ENCODE measurements around the gene SPACA7. TPM values are rescaled to one million over a fixed set of nuclear protein-coding genes. Genes with fewer than 3 reads are reported as not detected.
"Not testable (repeated sequence)": the region's sequence is repeated elsewhere in the genome, so short reads cannot be mapped to it uniquely, and the experiment has no call there.

SPACA7 gene
- total RNA-seq, 1 experiment from 2014 or later, result not detected

DNA sequence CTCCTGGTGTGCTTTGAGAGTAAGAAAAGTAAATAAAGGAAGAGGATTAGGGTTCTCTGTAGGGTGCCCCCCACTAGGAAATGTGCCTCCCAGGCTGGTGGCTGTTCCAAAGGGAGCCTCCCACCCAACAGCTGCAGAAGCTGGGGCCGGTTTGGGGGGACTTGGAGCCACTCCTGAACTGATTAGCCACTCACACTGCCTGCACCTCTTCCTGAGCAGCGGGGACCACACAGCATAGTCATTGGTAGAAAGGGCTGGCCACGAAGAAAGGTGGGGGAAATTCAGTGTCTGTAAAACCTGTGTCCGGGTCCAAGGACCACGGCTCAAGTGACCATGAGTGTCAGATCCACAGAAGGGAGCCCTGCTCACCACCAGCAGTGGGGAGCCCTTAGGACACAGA is 55.6 kb downstream of the SPACA7 start:
- TF ChIP-seq EZH2 (IDR thresholded peaks at IDR 0.05; ENCODE audit: low read length, unreplicated experiment) (no peak), EZH2phosphoT487 (IDR thresholded peaks at IDR 0.05; ENCODE audit: borderline replicate concordance, low read length) (no peak)
- TF ChIP-seq, protein P1, sequence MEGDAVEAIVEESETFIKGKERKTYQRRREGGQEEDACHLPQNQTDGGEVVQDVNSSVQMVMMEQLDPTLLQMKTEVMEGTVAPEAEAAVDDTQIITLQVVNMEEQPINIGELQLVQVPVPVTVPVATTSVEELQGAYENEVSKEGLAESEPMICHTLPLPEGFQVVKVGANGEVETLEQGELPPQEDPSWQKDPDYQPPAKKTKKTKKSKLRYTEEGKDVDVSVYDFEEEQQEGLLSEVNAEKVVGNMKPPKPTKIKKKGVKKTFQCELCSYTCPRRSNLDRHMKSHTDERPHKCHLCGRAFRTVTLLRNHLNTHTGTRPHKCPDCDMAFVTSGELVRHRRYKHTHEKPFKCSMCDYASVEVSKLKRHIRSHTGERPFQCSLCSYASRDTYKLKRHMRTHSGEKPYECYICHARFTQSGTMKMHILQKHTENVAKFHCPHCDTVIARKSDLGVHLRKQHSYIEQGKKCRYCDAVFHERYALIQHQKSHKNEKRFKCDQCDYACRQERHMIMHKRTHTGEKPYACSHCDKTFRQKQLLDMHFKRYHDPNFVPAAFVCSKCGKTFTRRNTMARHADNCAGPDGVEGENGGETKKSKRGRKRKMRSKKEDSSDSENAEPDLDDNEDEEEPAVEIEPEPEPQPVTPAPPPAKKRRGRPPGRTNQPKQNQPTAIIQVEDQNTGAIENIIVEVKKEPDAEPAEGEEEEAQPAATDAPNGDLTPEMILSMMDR (conservative IDR thresholded peaks at IDR 0.05; ENCODE audit: low read depth, low read length), result no peak
- H3F3A ChIP-seq (ENCODE audit: low read length, unreplicated experiment), result no peaks in the 10 kb centered on the region
- no peaks in the 10 kb centered on the region for H3K9me3 ChIP-seq (ENCODE audit: low read length)
- H3K4me1 ChIP-seq (ENCODE audit: insufficient read depth, low read length), result no peaks in the 10 kb centered on the region
- no peaks in the 10 kb centered on the region for H3K36me3 ChIP-seq (ENCODE audit: low read depth, low read length)
- H3K4me3 ChIP-seq (ENCODE audit: low read length), result no peak overlapping the region
- ChIA-PET CTCF (no interaction called here), POLR2A (ENCODE audit: unreplicated experiment) (no interaction called here)
- H3K9ac ChIP-seq (ENCODE audit: low read length), result no peak overlapping the region
- no TSS peak for BruUV-seq (replicated peaks)
- DNase-seq (no peak), ATAC-seq (no peak)
- H3K27ac ChIP-seq (ENCODE audit: low read length), result no peak overlapping the region
- no peak overlapping the region for H3K4me2 ChIP-seq (ENCODE audit: low read length)
- no peaks in the 10 kb centered on the region for H4K20me1 ChIP-seq (ENCODE audit: low read length)
- H3K9me2 ChIP-seq (replicated peaks; ENCODE audit: low read length), result no peaks in the 10 kb centered on the region
- no peaks in the 10 kb centered on the region for H3K79me2 ChIP-seq (ENCODE audit: low read length)
- H3K27me3 ChIP-seq (ENCODE audit: low read length), result peaks cover 9% of the 10 kb centered on the region; the same call in 1 of the 2 replicates
- H2AFZ ChIP-seq (ENCODE audit: low read length), result no peak overlapping the region
- intact Hi-C loops (cut with micrococcal nuclease), result no loop called here

DNA sequence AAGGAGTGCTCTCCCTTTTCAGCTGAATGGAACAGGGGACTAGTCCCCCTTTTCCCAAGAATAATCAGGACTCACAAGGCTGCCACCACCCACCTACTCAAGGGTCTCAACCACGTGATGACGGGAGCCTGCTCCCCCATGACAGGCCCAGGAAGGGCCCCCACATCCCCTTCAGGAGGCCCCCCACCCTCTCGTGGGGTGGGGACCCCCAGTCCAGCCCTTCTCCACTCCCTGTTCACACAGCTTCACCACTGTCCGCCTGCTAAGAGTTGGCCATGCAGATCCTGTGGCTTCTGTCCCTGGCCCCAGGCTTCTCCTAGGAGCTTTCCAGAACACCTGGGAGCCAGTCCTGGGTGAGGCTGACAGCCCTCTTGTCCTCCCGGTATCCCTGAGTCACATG is 56.6 kb downstream of the SPACA7 start:
- H3K4me1 ChIP-seq (ENCODE audit: insufficient read depth, low read length); H3K9me2 ChIP-seq (replicated peaks; ENCODE audit: low read length); intact Hi-C loops (cut with micrococcal nuclease); CTCF ChIA-PET; ATAC-seq; H3K27me3 ChIP-seq (ENCODE audit: low read length); H3K79me2 ChIP-seq (ENCODE audit: low read length); H3K36me3 ChIP-seq (ENCODE audit: low read depth, low read length); H3K4me3 ChIP-seq (ENCODE audit: low read length); H4K20me1 ChIP-seq (ENCODE audit: low read length); H3K9me3 ChIP-seq (ENCODE audit: low read length); H3F3A ChIP-seq (ENCODE audit: low read length, unreplicated experiment); H3K9ac ChIP-seq (ENCODE audit: low read length); H3K27ac ChIP-seq (ENCODE audit: low read length); POLR2A ChIA-PET (ENCODE audit: unreplicated experiment); H3K4me2 ChIP-seq (ENCODE audit: low read length); H2AFZ ChIP-seq (ENCODE audit: low read length); BruUV-seq (replicated peaks); DNase-seq: not testable (repeated sequence)

DNA sequence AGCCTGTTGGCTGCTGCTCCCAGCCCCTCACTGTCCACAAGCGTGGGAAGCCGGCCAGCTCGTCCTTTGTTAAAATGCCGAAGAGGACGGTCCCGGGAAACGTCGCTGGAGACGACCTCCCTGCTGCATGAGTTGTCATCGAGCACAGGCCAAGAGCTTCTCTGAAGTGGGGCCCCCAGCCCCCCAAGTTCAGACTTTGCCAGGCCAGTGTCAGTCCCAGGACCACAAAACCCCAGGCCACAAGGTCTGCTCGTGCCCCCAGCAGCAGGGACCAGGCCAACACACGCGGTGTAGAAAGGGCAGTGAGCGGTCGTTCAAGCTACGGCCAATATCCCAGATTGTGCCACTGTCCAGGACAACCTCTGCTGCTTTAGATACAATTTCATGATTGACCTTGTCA is 57.4 kb downstream of the SPACA7 start:
- H3K4me2 ChIP-seq (ENCODE audit: low read length); H3K79me2 ChIP-seq (ENCODE audit: low read length); H3K9ac ChIP-seq (ENCODE audit: low read length); intact Hi-C loops (cut with micrococcal nuclease); H3K36me3 ChIP-seq (ENCODE audit: low read depth, low read length); H3K4me1 ChIP-seq (ENCODE audit: insufficient read depth, low read length); H4K20me1 ChIP-seq (ENCODE audit: low read length); H3K9me3 ChIP-seq (ENCODE audit: low read length); H3F3A ChIP-seq (ENCODE audit: low read length, unreplicated experiment); H3K27ac ChIP-seq (ENCODE audit: low read length); H2AFZ ChIP-seq (ENCODE audit: low read length); POLR2A ChIA-PET (ENCODE audit: unreplicated experiment); ATAC-seq; CTCF ChIA-PET; H3K4me3 ChIP-seq (ENCODE audit: low read length); BruUV-seq (replicated peaks); H3K9me2 ChIP-seq (replicated peaks; ENCODE audit: low read length); DNase-seq: not testable (repeated sequence)
- H3K27me3 ChIP-seq (ENCODE audit: low read length), result peaks cover 15% of the 10 kb centered on the region; the same call in 1 of the 2 replicates

DNA sequence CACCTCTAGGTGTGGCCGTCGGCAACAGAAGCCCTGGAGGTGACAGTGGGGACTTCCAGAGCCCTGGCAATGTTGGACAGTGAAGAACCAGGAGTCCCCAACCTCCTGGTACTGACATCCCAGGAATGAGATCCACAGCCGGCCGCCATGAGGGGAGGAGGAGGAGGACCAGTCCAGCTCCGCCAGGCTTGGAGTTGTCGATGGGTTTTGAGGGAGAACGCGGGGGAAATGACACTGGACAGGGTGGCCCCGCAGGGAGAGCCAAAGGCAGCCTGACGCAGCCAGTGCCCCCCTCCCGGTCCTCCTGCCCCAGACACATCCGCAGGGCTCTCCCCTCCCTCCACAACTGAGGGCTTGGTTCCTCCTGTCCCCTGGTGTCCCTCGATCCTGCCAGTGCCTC is 57.9 kb downstream of the SPACA7 start:
- Histone ChIP-seq H3K4me1 (ENCODE audit: insufficient read depth, low read length) (no peaks in the 10 kb centered on the region), H3K27me3 (ENCODE audit: low read length) (peaks cover 20% of the 10 kb centered on the region), H3K79me2 (ENCODE audit: low read length) (no peaks in the 10 kb centered on the region), H3K4me3 (ENCODE audit: low read length) (no peak overlapping the region), H3K36me3 (ENCODE audit: low read depth, low read length) (no peaks in the 10 kb centered on the region), H3K4me2 (ENCODE audit: low read length) (no peak overlapping the region), H3F3A (ENCODE audit: low read length, unreplicated experiment) (no peaks in the 10 kb centered on the region), H2AFZ (ENCODE audit: low read length) (no peak overlapping the region), H3K9me2 (replicated peaks; ENCODE audit: low read length) (no peaks in the 10 kb centered on the region), H3K9me3 (ENCODE audit: low read length) (no peaks in the 10 kb centered on the region), H3K9ac (ENCODE audit: low read length) (no peak overlapping the region), H3K27ac (ENCODE audit: low read length) (no peak overlapping the region), H4K20me1 (ENCODE audit: low read length) (no peaks in the 10 kb centered on the region)
- POLR2A ChIA-PET (ENCODE audit: unreplicated experiment), result no interaction called here
- TF ChIP-seq EZH2 (IDR thresholded peaks at IDR 0.05; ENCODE audit: low read length, unreplicated experiment) (no peak), EZH2phosphoT487 (IDR thresholded peaks at IDR 0.05; ENCODE audit: borderline replicate concordance, low read length) (no peak)
- TF ChIP-seq, protein P1 (conservative IDR thresholded peaks at IDR 0.05; ENCODE audit: low read depth, low read length), result no peak
- no peak for DNase-seq
- ATAC-seq, result no peak
- intact Hi-C loops (cut with micrococcal nuclease), result no loop called here
- CTCF ChIA-PET, result no interaction called here
- BruUV-seq (replicated peaks), result no TSS peak
